Keratinocyte (primary cell): Measurements from ENCODE around the gene NR1H4. TPM values are rescaled to one million over a fixed set of nuclear protein-coding genes. Genes with fewer than 3 reads are reported as not detected.

Experiments
- DNase-seq: peaks from one replicate; pipeline ENCODE4 v3.0.0-alpha.2; 2011; ENCODE audit warnings: low read depth, missing footprints, low spot score
- FAIRE-seq: peaks from 2 replicates; lab custom pipeline; 2011; peaks lifted over from hg19 to GRCh38; lab: Jason Lieb, UNC
- H2AFZ ChIP-seq: 2 replicates; pipeline ENCODE4 v1.6.0; 2012; ENCODE audit warnings: low read length, control low read depth, inconsistent platforms; ENCODE audit not compliant: control insufficient read depth
- H3K27ac ChIP-seq: 2 replicates; pipeline ENCODE4 v1.5.1; 2011; ENCODE audit warnings: low read length; ENCODE audit not compliant: control insufficient read depth, insufficient read depth
- H3K27me3 ChIP-seq: 3 replicates; pipeline ENCODE4 v1.6.0; 2011; ENCODE audit warnings: low read length; ENCODE audit not compliant: control insufficient read depth, insufficient read depth; ENCODE audit errors: extremely low read depth
- H3K36me3 ChIP-seq, 2 experiments: 2 replicates in 1 of 2; 3 replicates in 1 of 2; pipeline ENCODE4 v1.5.1; 2011; ENCODE audit warnings: low read length in 2 of 2, mild to moderate bottlenecking in 1 of 2; ENCODE audit not compliant: control insufficient read depth in 2 of 2, insufficient read depth in 2 of 2; ENCODE audit errors: extremely low read depth in 1 of 2
- H3K4me1 ChIP-seq: 3 replicates; pipeline ENCODE4 v1.5.1; 2011; ENCODE audit warnings: low read length; ENCODE audit not compliant: control insufficient read depth, insufficient read depth; ENCODE audit errors: extremely low read depth
- H3K4me2 ChIP-seq: 3 replicates; pipeline ENCODE4 v1.6.0; 2011; ENCODE audit warnings: low read depth, low read length; ENCODE audit not compliant: control insufficient read depth, insufficient read depth; ENCODE audit errors: extremely low read depth
- H3K4me3 ChIP-seq, 3 experiments: fragments of 200-600 bp in 1 of 3; sonication (generic) in 1 of 3; 2 replicates in 2 of 3; 3 replicates in 1 of 3; pipeline ENCODE4 v1.5.1; 2011 to 2016; ENCODE audit warnings: low read length in 3 of 3, mild to moderate bottlenecking in 3 of 3, control low read depth in 2 of 3, inconsistent platforms in 1 of 3, low read depth in 1 of 3, mixed read lengths in 1 of 3, mixed run types in 1 of 3, moderate library complexity in 1 of 3; ENCODE audit not compliant: control insufficient read depth in 2 of 3, insufficient read depth in 2 of 3; ENCODE audit errors: extremely low read depth in 1 of 3
- H3K79me2 ChIP-seq: 2 replicates; pipeline ENCODE4 v1.6.0; 2012; ENCODE audit warnings: low read length; ENCODE audit not compliant: control insufficient read depth, insufficient read depth
- H3K9ac ChIP-seq: 3 replicates; pipeline ENCODE4 v1.6.0; 2011; ENCODE audit warnings: low read length; ENCODE audit not compliant: control insufficient read depth, insufficient read depth; ENCODE audit errors: extremely low read depth
- H3K9me1 ChIP-seq: 3 replicates; pipeline ENCODE4 v1.6.0; 2011; ENCODE audit warnings: low read length; ENCODE audit not compliant: control insufficient read depth, insufficient read depth; ENCODE audit errors: extremely low read depth
- H3K9me3 ChIP-seq: 2 replicates; pipeline ENCODE4 v1.5.1; 2012; ENCODE audit warnings: low read depth, low read length; ENCODE audit not compliant: control insufficient read depth
- H4K20me1 ChIP-seq: 3 replicates; pipeline ENCODE4 v1.6.0; 2011; ENCODE audit warnings: low read length; ENCODE audit not compliant: control insufficient read depth, insufficient read depth; ENCODE audit errors: extremely low read depth
- CTCF ChIP-seq, 3 experiments: IDR thresholded peaks in 1 of 3; conservative IDR thresholded peaks in 1 of 3; optimal IDR thresholded peaks in 1 of 3; 2 replicates in 2 of 3; 3 replicates in 1 of 3; pipeline versions ENCODE3 to v1.5.1; 2011; ENCODE audit warnings: low read length in 3 of 3, mild to moderate bottlenecking in 3 of 3, moderate library complexity in 2 of 3, control low read depth in 1 of 3, inconsistent platforms in 1 of 3; ENCODE audit not compliant: insufficient read depth in 2 of 3; ENCODE audit errors: extremely low read depth in 1 of 3
- EZH2 ChIP-seq: IDR thresholded peaks from one replicate; pipeline ENCODE4 v1.6.1; 2012; ENCODE audit warnings: inconsistent platforms, mild to moderate bottlenecking, low read length, moderate library complexity
- dilution Hi-C: fragments of 300-500 bp; cut with MboI; formaldehyde crosslinking; loops from one replicate; pipeline ENCODE4 v1.7.0; 2020; ENCODE audit warnings: low sequenced_read_pairs; ENCODE audit not compliant: extremely low pct_ligation_motif_present
- polyA plus RNA-seq, 5 experiments: library from polyadenylated mRNA; depleted of rRNA in 3 of 5; stranded (reverse) in 3 of 5; stranded (forward) in 1 of 5; unstranded in 1 of 5; fragments of >200 nt; gene quantifications; 1 replicate in 1 of 5; 2 replicates in 3 of 5; 3 replicates in 1 of 5; pipeline versions ENCODE4 v1.2.1 to v1.2.3, GENCODE V29; 2011 to 2012; ENCODE audit warnings: missing spikeins in 2 of 5, low read depth in 1 of 5, low replicate concordance in 1 of 5

NR1H4 gene
- polyA plus RNA-seq, 1 donor (not counting 4 experiments of a cell fraction or from before 2014, with no cell fraction given): not detected

GRCh38 chr12:100484891-100485471 lies 11.3 kb downstream of the NR1H4 start:
- Histone ChIP-seq H3K27ac (no peak overlapping the region), H3K9me3 (no peaks in the 10 kb centered on the region), H3K9ac (no peak overlapping the region), H3K4me1 (no peaks in the 10 kb centered on the region), H3K9me1 (no peaks in the 10 kb centered on the region), H3K4me3 (no peak overlapping the region), H2AFZ (no peak overlapping the region), H3K36me3 (no peaks in the 10 kb centered on the region), H4K20me1 (no peaks in the 10 kb centered on the region), H3K79me2 (no peaks in the 10 kb centered on the region), H3K4me2 (no peak overlapping the region), H3K27me3 (no peaks in the 10 kb centered on the region)
- dilution Hi-C loops: no loop called here
- DNase-seq (no peak), FAIRE-seq (no peak)
- TF ChIP-seq EZH2 (no peak), CTCF (optimal IDR thresholded peaks at IDR 0.05 in 1 of 3, IDR thresholded peaks at IDR 0.05 in 1 of 3, conservative IDR thresholded peaks at IDR 0.05 in 1 of 3; ENCODE audit: extremely low read depth in 1 of 3, insufficient read depth in 2 of 3, low read length in 3 of 3) (no peak)

GRCh38 chr12:100485983-100486382 lies 12.3 kb downstream of the NR1H4 start:
- no peaks in the 10 kb centered on the region for H3K27me3 ChIP-seq
- dilution Hi-C loops: no loop called here

More at GRCh38 chr12:100485983-100486382, 12.3 kb downstream of the NR1H4 start:
- Histone ChIP-seq H3K36me3 (no peaks in the 10 kb centered on the region), H3K9ac (no peak overlapping the region), H4K20me1 (no peaks in the 10 kb centered on the region), H3K9me3 (no peaks in the 10 kb centered on the region), H3K9me1 (no peaks in the 10 kb centered on the region), H3K4me1 (no peaks in the 10 kb centered on the region), H2AFZ (no peak overlapping the region), H3K4me3 (no peak overlapping the region), H3K4me2 (no peak overlapping the region), H3K79me2 (no peaks in the 10 kb centered on the region), H3K27ac (no peak overlapping the region)
- no peak for TF ChIP-seq EZH2
- TF ChIP-seq CTCF (optimal IDR thresholded peaks at IDR 0.05 in 1 of 3, IDR thresholded peaks at IDR 0.05 in 1 of 3, conservative IDR thresholded peaks at IDR 0.05 in 1 of 3; ENCODE audit: extremely low read depth in 1 of 3, insufficient read depth in 2 of 3, low read length in 3 of 3): no peak
- no peak for DNase-seq
- FAIRE-seq: no peak
